Measurements from ENCODE around the gene MTM1.
A peak's percentile ranks its signal among the peaks of the same experiment; 100 is the strongest.

The MTM1 gene

GRCh38 chrX:150607201-150607600, 38.8 kb downstream of the MTM1 start:
- FAIRE-seq = no peak

GRCh38 chrX:150610043-150610442, 41.6 kb downstream of the MTM1 start:
- FAIRE-seq = no peak

- no peak for FAIRE-seq
Measured at GRCh38 chrX:150610446-150610845, 42.0 kb downstream of the MTM1 start.

- FAIRE-seq = no peak
Measured at GRCh38 chrX:150615356-150615755, 46.9 kb downstream of the MTM1 start.

GRCh38 chrX:150616179-150616862, 47.9 kb downstream of the MTM1 start:
- no peak for FAIRE-seq

GRCh38 chrX:150616863-150617198, 48.4 kb downstream of the MTM1 start:
- FAIRE-seq = no peak

- FAIRE-seq = no peak
Measured at GRCh38 chrX:150621652-150622051, 53.2 kb downstream of the MTM1 start.

- FAIRE-seq = no peak
Measured at GRCh38 chrX:150623583-150623982, 55.2 kb downstream of the MTM1 start.

GRCh38 chrX:150625097-150625496, 56.7 kb downstream of the MTM1 start:
- FAIRE-seq = no peak

- no peak for FAIRE-seq
Measured at GRCh38 chrX:150625875-150626274, 57.5 kb downstream of the MTM1 start.

- FAIRE-seq = no peak
Measured at GRCh38 chrX:150627957-150628356, 59.5 kb downstream of the MTM1 start.

- no peak for FAIRE-seq
Measured at GRCh38 chrX:150635952-150636351, 67.5 kb downstream of the MTM1 start.

- FAIRE-seq = no peak
Measured at GRCh38 chrX:150642423-150642822, 74.0 kb downstream of the MTM1 start.

GRCh38 chrX:150643271-150643670, 74.8 kb downstream of the MTM1 start:
- peak; percentile 78 for FAIRE-seq

- FAIRE-seq = no peak
Measured at GRCh38 chrX:150643958-150644357, 75.5 kb downstream of the MTM1 start.

GRCh38 chrX:150644422-150644821, 76.0 kb downstream of the MTM1 start:
- no peak for FAIRE-seq

- no peak for FAIRE-seq
Measured at GRCh38 chrX:150647331-150647730, 78.9 kb downstream of the MTM1 start.

- no peak for FAIRE-seq
Measured at GRCh38 chrX:150648296-150648940, 80.0 kb downstream of the MTM1 start.

GRCh38 chrX:150649096-150649870, 80.9 kb downstream of the MTM1 start:
- FAIRE-seq = no peak

GRCh38 chrX:150651906-150652305, 83.5 kb downstream of the MTM1 start:
- no peak for FAIRE-seq

GRCh38 chrX:150655788-150656187, 87.4 kb downstream of the MTM1 start:
- FAIRE-seq = peak; percentile 70

GRCh38 chrX:150663073-150663472, 94.7 kb downstream of the MTM1 start:
- FAIRE-seq = no peak

GRCh38 chrX:150664290-150664689, 95.9 kb downstream of the MTM1 start:
- no peak for FAIRE-seq

GRCh38 chrX:150676221-150676620, 107.8 kb downstream of the MTM1 start:
- no peak for FAIRE-seq

All from colon (tissue), 2 donors.